NCI-H748 (cell line): ENCODE results near the gene SPTBN1.

Source experiments
- DNase-seq: peaks from one replicate; lab custom pipeline; 2025; ENCODE audit not compliant: unreplicated experiment; lab: John Stamatoyannopoulos, UW

SPTBN1 gene

GRCh38 chr2:54587171-54588016 is 131.3 kb downstream of the SPTBN1 start:
- no peak for DNase-seq

- peak; percentile 26 for DNase-seq
Measured at GRCh38 chr2:54588244-54588899, 132.2 kb downstream of the SPTBN1 start.

GRCh38 chr2:54589038-54589339 is 132.9 kb downstream of the SPTBN1 start:
- no peak for DNase-seq

DNA sequence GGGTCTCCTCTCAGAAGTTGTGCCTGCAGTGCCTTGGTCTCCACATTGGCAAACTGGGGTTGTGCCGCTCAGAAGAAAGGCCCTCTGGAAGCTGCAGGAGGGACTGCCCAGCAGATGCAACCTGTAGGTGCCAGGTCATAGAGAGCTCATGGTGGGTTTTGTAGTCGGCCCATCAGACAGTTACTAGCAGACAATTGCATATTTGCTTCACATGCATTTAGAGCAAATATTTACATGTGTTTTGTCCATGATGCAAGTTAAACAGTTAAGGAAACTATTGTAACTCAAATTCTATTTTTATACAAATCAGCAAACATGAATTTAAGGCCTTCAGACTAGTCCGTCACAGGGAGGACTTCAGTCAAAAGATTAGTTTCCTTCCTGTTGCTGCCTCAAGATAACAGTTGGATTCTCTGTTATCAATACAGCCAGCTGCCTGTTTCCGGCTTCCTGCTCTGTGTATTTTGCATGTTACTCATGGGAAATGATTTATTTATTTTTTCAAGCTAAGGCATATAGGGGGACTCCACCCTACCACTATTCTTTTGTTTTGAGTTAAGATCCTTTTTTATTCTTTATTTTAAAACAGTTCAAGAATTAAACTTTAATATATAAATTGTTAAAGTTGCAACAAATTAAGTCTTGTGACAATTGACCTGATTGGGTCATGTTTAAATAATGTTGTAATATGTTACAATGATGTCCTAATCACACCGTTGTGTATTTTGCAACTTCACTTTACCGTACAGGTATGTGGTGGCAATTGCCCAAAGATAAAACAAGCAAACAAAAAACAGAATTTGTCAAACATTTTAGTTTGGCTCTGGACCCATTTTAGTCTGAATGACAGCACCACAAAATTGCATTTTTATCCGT is 133.5 kb downstream of the SPTBN1 start:
- DNase-seq = peak; percentile 51

DNA sequence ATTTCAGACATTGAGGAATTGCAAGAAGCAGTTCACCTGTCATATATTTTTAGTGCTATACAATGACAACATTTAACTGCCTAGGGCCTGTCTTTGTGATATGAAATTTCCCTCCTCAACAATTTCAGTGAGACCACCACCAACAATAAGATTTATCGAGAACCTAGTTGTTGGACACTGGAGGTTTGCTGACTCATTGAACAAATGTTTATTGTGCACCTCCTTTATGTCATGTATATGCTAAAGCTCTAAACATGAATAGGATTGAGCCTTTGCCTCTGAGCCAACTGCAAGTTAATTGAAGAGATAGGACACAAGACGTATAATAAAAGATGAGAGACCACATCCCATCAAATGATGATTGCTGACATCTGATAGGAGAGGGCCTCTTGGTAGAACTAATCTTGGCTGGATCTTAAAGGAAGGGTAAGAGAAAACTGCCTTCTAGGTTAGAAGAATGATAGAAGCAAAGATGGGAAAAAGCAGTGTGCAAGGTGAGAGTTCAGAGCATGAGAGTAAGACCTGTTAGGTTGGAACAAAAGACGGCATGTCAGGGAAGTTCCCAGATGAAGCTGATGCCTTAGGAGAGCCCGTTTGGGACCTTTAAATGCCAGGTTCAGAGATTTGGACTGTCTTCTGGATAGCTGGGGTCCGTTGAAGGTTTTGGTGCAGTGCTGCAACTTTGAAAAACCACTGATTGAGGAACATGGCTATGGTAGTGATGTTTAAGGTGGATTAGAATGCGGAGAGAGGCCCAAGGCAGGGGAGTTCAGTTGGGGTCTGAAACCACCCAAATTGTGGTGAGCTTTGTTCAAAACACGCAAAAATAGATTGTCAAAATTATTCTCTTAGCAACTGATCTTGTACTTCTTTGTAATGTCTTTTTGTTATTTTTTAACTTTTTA is 134.3 kb downstream of the SPTBN1 start:
- peak; percentile 13 for DNase-seq

- no peak for DNase-seq
Measured at GRCh38 chr2:54591551-54591950, 135.4 kb downstream of the SPTBN1 start.

DNA sequence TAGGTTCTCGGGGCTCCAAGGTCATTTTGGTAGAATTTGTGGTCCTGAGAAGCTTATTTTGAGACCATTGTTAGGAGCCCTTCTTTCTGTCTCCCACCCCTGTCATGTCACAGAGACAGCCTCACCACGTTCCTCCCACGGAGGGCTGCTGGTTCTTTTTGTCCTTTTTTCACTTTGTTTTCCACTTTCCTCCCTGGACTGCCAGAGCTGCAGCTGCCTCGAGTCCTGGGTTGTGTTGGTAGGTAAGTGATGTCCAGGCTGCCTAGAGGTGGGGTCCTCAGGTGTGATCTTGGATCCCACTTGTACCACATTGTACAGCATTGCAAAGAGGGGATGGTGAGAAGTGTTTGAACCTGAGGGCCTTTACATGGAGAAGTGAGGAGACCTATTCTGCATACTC is 137.1 kb downstream of the SPTBN1 start:
- DNase-seq = no peak

- DNase-seq = no peak
Measured at GRCh38 chr2:54594048-54594447, 137.9 kb downstream of the SPTBN1 start.

- DNase-seq = no peak
Measured at GRCh38 chr2:54595161-54595803, 139.2 kb downstream of the SPTBN1 start.

DNA sequence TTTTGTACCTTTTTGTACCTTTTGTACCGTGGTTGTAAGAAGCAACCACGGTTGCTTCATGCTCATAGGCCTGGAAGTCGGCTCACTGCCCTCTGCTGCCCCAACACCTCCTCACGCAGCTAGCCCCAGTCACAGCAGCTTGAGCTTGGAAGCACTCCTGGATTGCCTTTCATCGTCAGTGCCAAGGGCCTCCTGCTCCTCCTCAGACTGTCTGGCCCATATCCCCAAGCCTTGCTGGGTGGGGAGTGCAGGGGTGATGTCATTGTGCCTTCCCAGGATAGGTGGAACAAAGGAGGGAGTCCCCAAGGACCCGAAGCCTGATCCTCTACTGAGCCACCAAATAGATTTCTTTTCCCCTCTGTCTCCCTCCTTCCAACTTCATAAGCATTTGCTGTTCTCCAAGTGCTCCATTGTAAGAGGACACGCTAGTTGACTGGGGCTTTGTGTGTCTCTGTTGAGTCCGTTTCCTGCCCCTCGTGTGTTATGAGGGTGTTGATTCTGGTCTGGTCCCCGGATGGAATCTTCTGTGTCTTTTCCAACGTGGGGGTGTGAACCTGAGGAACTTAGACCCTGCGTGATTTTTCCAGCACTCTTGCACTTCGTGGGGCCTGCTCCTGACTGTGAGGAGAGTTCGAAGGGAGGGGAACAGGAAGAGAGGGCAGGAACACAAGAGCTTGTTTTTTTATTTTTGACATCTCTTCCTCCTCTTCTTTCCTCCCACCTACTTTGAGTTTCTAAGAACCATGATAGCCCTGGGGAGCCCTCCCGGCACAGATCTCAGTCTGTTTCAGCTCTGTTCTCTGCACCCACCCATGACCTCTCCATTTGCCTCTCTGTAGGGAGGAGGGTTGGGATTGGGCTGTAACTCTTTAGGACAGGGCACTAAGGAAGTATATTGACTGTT is 140.1 kb downstream of the SPTBN1 start:
- no peak for DNase-seq

DNA sequence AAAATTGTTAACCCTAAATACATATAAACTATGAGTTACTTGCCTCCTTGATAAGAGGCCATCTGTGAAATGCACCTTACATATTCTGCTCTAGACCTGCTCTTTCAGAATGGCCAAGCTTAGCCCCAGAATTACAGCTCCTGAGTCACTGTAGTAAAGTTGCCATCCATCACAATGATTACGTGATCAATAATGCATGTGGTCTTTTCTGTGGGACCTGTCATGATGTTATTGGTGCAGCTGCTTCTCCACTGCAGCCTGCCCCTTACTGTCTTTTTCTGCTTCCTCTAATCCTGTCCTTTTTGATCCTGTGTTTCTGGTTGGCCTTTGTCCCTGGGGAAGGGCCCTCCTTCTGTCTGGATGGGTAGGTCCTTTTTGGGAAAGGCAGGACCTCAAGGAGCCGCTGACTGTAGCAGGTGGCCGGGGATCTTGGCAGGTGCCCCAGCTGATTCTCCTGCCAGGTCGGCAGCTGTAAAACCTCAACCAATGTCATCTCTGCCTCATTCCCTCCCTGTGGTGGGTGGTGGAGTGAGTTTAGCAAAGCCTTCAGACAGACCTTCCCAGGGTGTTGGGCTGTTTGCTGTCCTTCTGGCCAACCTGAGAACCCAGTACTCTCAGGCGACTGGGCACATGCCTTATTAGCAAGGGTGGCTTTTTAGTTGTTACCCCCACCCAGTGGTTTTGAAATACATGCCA is 141.2 kb downstream of the SPTBN1 start:
- no peak for DNase-seq

- no peak for DNase-seq
Measured at GRCh38 chr2:54598347-54599325, 142.5 kb downstream of the SPTBN1 start.

DNA sequence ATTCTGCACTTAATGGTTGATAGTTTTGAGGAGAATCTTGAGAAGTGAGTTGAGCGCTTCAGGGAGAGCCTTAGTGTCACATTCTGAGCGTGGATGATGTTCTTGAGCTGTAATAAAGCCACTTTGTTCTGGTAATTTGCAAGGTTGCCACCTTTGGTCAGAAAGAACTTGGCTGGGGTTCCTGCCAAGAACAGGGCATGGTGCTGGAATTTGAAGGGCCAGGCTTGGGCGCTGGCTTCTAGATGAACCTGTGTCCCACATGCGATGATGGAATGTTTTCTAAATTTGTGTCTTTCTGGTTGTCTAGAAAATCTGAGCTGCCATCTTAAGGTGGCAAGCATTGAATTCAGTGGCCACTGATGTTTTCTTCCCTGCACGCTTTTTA is 143.2 kb downstream of the SPTBN1 start:
- DNase-seq = no peak

- no peak for DNase-seq
Measured at GRCh38 chr2:54599914-54600313, 143.8 kb downstream of the SPTBN1 start.

DNA sequence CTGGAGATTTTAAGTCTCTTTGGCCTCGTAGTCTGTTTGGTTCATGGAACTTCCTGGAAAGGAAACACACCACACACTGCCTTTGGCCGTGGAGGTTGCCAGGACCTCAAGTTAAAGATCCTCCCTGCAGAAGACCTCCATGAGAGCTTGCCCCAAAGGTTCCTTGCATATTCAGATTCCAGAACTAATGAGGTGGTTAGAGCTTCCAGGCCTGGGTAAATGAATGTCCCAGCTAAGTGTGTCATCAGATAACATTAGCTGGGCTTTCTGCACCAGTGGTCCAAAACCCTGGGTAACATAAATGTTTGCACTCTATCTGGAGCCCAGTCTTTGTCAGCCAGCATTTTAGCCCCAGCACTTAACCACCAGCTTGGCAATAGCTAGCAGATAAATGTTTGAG is 145.2 kb downstream of the SPTBN1 start:
- no peak for DNase-seq

- no peak for DNase-seq
Measured at GRCh38 chr2:54602736-54603322, 146.7 kb downstream of the SPTBN1 start.

GRCh38 chr2:54603357-54603756 is 147.2 kb downstream of the SPTBN1 start:
- no peak for DNase-seq
